Activated gamma-delta T cell treated with anti-CD3 and anti-CD28 coated beads, Interleukin-2, amount 50 U/mL, for 16 hours (primary cell): ENCODE measurements around the gene ZNF181.
A peak's percentile ranks its signal among the peaks of the same experiment; 100 is the strongest.
"Not testable (repeated sequence)": the region's sequence is repeated elsewhere in the genome, so short reads cannot be mapped to it uniquely, and the experiment has no call there.

Experiments
- DNase-seq: peaks from one replicate; pipeline ENCODE4 v3.0.0-alpha.2; 2020; ENCODE audit warnings: low read depth

Gene ZNF181

DNA sequence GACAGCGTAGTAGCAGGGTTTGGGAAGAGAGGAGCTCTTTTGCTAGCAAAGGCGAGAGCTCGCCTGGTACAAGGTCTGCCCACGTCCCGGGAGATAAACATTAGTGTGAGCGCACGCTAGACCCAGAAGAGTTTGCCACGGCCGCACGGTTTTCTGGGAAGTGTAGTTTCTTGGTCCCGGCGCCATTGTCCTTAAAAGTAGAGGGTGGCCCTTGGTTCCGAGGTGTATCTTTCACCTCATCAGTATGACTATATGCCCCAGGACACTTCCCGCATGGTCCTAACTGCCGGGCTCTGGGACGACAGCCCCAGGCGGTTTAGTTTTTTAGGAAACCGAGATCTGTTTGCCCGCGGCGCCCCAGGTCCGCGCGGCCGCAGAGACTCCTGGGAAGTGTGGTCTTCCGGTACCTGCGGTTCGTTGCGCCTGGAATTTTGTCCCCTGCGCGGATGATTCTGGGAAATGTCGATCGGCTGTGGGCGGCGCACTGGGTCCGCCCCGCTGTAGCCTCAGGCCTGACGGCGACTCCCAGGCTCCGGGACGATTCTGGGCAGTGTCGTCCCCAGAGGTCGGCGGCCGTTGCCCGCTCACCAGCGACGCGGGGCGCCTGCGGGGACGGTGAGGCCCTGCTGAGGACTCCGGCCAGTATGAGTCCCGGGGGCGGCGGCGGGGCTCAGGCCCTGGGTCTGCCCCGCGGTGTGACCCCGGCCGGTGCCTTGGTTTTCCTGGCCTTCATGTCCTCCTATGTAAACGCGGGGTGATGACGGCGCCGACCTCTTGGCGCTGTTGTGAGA lies at the start of gene ZNF181:
TSS of gene ZNF181 (plus strand) at position 498 of the 791 bp plus-strand sequence. CDS start 795 bp downstream, outside the sequence.
- peak; percentile 70 for DNase-seq

DNA sequence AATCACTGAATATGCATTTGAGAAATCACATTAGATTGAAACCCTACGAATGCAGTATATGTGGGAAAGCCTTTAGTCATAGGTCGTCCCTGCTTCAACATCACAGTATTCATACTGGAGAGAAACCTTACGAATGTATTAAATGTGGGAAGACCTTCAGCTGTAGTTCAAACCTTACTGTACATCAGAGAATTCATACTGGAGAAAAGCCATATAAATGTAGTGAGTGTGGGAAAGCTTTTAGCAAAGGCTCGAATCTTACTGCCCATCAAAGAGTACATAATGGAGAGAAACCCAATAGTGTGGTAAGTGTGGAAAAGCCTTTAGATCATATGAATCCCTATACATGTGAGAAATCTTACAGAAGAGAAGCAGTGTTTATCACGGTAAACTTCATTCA lies 48.8 kb upstream of the ZNF181 start:
- DNase-seq = not testable (repeated sequence)

DNA sequence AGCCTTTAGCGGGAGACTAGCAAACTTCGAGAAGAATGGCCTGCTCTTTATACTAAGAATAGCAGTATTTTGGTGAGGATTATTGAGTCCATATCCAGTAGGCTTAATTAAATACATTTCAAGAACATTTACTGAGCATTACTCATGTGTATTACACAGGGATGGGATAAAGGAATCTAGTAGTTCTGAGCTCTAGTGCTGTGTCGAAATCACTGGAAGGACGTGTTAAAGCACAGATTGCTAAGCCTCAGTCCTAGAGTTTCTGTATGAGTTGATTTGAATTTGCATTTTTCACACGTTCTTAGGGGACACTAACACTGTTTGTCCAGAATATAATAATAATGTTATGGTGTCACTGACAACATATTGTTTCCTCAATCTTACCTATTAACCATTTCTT lies 47.6 kb upstream of the ZNF181 start:
- DNase-seq = no peak

DNA sequence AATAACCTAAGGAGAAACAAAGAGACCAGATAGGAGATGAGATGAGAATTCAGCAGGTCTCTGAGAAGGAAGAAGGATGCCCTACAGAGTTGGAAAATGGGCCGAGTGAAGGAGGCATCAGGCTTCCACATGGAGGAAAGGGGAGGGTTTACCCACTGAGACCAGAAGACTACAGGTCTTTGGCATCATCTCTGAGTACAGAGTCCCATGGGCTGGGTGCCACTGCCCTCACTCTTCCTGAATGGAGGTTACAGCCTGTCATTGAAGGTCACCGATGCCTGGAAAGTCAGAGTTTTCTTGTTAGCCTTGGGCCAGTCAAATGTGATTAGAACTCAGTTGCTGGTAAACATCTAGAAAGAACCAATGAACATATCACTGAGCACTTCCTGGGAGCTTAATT lies 46.7 kb upstream of the ZNF181 start:
- no peak for DNase-seq

DNA sequence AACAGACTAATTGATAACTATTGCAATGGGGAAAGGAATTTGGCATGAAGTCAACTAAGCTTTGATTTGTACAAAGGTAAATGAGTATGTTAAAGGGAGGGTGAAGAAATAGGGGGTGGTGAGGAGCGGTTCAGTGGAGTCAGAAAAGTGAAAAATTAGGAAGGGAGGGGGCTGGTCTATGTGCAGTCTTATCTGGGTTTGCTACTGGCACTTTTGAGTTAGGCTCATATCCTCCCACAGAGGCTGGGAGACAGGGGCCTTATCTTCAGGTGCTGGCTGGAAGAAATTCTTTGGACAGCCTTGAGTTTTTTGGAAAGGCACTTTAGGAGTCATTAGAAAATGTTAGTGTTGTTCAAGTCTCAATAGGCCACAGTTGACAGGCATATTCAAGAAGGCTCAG lies 45.5 kb upstream of the ZNF181 start:
- DNase-seq = no peak

DNA sequence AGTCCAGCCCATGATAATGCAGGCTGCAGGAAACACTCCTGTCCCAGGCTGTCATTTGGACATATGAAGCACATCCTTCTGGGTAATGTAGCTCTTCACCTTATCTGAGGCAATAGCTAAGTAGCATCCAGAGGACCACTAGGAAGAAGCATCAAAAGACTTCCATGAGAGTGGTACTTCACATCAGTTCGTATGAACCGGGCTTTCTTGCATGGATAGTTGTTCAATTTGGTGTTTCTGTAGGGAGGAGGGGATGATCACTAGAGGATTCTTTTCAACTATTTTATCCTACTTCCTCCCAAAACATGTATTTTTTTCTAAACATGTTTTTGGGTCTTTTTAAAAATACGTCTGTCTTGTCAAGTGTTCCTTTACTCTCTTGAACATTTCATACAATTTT lies 43.7 kb upstream of the ZNF181 start:
- no peak for DNase-seq

DNA sequence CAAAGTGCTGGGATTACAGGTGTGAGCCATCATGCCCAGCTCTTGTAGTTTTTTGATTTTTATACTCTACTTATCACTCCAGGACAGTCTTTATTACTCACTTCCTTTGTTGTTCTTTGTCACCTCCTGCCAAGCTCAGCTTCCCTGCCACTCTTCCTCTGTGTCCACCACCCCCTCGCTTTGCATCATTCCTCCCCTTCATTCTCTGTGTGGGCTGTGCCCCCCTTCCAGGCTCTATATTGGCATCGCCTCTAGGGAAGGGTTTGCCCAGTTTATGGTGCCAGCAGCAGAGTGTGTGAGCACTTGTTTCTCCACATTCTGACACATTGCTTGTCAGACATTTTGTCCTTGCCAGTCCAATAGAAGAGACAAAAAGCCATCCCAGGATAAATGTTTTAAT lies 41.5 kb upstream of the ZNF181 start:
- no peak for DNase-seq

DNA sequence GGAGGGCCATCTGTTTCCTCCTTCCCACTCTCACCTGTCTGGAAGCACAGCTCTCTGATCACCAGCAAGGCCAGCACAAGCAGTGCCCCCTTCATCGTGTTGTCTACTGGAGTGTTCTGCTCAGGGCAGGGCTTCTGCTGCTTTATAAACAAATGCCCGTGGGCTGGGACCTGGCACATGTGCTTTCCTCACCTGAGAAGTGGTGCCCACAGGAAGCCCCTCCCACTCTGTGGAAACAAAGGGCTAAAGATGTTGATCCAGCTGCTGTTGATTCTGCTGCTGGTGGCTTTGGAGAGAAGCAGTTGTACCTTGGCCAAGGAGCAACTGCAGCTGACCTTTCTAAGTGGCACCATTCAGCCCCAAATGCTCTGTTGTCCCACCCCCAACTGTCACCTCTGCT lies 26.4 kb upstream of the ZNF181 start:
- no peak for DNase-seq

DNA sequence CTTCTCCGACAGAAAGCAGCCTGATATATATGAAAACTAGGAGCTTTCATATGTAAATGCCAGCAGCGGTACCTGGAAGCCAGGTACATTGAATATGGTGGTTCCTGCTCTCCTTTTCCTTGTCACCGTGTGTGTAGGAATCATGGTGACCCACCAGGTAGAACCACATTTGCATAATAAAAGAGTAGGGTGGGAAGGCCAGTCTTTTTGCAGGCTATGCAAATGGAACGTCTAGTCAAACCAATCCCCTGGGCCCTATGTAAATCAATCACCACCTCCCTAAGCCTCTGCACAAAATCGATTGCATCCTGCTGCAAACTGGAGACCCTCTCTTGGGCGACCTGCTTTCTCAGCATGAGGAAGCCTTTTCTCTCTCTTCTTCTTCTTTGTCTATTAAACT lies 22.2 kb upstream of the ZNF181 start:
- DNase-seq = no peak

DNA sequence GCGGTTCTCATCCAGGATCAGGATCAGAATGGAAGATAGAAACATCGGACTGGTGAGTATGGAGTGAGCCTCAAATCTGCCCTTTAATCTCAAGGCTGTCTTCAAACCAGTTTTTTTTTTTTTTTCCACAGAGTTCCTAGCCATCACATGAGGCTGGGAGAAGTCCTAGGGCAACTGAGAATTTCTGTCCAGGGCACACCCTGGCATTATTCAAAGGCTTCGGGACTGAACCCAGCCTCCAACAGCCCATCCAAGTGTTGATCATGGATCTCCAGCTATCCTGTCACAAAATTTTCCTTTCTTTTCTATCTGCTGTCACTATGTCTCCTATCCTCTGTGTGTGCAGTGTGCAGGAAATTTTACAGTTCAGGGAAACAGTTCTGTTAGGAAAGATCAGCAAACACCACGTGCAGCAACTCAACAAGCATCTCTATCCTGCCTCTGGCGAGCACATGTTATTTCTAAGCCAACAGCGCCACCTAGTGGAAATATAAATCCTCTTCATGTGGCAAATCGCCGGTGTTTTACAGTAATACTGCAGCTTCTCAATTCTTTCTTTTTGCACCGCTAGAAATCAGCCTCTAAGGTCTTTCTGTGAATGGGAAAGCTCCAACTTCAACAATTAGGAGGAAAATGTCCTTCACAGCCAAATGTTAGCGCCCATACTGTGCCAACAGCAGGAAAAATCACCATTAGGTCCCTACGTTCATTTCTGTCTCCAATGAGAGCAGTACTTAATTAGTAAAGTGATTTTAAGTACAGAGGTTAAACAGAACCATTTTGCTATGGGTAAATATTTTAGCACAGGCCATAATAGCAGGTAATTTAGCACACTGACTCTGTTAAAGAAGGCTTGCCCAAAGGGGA lies 21.4 kb upstream of the ZNF181 start:
- DNase-seq = peak; percentile 41

DNA sequence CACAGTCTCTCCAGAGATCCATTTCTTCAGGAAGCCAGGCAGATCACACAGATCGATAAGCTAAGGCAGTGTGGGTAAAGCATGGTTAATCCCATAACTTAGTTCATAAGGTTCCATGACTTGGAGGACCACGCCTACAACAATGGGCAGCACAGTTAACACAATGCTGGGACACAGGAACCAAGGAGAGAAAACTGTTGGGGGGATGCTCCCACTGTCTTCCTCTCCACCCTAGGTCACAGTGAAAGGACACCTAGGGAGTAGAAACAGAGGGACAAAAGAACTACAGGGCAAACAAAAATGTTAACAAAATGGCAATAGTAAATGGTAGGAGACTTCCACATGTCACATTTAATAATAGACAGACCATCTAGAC lies 20.8 kb upstream of the ZNF181 start:
- no peak for DNase-seq

DNA sequence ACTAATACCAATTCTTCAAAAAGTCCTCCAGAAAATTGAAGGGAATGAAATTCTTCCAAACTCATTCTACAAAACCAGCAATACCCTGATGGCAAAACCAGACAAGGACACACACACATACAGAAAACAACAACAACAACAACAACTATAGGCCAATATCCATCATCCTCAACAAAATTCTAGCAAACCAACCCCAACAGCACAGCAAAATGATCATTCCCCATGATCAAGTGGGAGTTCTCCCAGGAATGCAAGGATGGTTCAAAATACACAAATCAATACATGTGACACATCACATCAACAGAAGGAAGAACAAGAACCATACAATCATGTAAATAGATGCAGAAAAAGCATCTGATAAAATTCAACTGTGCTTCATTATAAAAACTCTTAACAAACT lies 18.7 kb upstream of the ZNF181 start:
- DNase-seq = no peak

DNA sequence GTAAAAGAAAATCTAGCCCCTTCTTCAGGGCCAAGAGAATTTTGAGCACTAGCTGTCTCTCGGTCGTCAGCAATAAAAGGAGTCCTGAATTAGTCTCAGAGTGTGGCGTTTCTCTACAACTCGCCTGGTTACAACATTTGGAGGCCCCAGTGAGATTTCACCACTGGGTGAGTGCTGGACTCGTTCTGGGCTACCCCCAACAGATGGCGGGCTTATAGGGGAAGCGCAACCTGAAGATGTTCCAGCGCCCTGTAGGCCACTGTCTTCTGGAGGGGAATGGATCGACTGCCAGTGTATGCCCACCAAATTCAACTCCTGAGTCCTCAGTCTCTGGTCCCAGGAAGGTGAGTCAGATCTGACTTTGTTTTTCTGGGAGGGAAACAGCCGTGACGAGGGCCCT lies 11.7 kb upstream of the ZNF181 start:
- no peak for DNase-seq

DNA sequence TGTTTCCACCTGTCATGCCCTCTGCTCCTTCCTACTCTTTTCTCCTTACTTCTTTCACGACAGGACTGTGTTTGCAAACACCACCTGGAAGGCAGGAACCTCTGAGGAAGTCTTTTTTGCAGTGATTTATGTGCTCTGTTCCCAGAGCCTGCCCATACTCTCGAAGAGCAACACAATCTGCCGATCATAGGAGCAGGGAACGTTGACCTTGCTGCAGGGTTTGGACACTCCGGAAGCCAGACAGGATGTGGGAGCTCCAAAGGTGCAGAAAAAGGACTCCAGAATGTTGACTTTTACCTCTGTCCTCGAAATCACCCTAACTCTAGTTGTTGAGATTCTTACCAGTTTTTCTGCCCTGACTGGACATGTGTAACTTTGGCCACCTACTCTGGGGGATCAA lies 8.6 kb upstream of the ZNF181 start:
- no peak for DNase-seq

DNA sequence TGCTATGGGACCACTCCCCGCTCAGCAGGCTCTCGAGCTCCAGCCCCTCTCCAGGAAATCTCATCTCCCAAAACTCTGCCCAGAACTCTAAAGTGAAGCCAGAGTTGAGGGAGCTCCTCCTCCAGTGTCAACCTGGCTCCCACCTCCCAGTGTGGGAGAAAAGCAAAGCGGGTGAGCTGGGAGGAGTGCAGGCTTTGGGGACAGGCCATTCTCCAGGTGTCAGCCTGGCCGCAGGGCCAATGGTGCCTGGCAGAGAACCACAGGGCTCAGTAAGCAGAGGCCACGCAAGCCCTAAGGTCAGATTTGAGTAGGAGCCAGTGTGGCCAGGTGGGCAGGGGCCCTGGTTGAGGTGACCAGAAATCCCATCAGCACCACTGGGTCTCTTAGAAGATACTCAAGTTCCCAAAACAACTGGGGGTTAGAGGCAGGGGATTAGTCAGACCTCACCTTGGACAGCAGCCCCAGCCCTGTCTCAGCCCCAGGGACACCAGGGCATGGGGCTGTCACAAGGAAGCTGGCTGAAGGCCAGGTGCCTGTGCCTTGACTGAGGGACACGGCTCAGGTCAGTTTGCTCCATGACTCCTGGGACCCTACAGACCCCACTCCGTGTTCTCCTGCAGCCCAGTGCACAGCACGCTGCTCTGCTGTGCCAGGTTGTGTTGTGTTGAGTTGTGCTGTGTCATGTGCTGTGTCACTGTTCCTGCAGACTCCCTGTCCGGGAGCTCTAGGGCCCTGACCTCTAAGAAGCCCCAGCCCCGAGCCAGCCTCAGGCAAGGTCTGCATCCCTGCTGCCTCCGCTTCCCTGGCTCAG lies 2.8 kb upstream of the ZNF181 start:
- DNase-seq = no peak

DNA sequence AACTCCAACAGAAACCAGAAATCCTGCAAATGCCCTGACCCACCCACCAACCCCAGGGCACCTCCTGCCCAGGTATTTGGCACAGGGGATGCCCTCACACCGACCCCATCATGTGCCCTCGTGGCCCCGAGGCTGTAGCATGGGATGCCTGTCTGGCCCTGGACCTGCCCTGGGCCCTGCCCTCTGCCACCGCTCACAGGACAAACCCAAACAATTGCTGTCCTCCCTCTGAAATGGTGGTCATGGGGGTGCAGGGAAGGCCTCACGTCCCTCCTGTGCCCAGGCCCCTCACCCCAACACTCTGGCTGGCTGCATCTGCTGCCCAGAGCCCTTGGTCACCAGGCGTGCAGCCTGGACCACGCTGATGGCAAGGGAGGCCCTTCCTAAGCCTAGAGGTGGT lies 2.1 kb upstream of the ZNF181 start:
- no peak for DNase-seq

DNA sequence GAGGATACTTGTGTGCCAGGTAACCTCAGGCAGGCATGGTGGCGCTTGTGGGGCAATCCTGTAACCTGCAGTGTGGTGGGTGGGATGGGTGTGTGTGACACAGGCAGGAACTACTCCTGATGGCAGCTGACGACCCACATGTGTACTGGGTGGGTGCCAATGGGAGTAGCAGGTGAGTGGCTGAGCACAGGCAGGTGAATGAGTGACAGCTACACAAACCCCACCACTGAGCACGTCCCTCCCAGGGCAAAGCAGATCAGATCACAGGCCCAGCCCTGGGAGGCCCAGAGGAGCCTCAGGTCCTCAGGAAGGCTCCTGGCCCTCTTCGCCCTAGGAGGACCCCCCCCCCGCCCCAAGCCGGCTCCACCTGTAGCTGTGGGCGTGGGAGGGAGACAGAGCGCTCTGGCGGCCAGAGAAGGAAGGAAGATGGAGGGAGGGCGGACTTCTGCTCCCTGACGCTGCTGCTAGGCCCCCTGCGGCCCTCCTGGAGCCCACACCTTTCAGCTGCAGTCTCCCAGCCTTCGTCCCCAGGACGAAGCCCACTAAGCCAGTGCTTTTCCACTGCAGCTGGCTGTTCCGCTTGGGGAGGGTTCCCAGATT lies 1.3 kb upstream of the ZNF181 start:
- no peak for DNase-seq

DNA sequence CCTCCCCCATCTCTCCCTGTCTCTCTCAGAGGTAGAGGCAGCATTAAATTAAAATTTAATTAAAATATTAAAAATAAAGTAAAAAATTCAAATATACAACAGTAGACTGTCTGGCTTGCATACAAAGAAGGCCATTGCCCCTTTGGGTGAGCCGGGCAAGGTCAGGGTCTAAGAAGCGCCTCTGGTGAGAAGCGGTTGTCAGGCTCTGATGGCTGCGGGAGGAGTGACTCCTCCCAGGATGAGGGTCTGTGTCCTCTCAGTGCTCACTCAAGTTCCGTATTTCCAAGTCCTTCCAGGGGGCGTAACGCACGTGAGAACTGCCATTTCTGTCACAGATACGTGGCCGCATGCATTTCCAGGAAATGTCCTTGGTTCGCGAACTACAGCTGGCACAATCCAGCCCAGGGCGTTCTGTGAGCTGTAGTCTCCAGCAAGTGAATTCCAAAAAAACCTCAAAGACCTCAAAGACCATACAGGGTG lies 737 bp upstream of the ZNF181 start:
- DNase-seq = no peak

DNA sequence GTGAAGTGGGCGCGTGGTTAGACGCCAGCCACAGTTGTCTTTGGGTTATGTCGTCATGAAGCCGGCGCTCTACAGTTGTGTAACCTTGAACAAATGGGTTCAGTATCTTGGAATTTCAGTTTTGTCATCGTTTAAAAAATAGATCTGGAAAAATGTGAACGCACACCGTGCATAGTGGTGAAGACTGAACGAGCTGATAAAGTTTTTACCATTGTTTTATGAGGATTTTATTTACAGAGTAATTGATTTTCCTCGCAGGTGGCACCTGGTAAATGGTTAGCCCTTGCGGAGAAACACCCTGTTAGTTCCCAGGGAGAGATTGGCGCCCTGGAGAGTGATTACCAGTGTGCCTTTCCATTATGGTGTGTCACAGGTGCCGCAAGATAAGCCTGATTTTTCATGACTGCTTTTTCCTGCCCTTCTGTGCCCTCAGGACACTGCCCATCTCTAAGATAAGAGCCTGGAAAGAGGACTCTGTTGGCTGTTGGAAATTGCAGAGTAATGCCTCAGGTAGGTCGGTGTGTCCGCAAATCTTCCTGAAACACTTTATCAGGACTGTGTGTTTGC lies 577 bp downstream of the ZNF181 start:
- DNase-seq = no peak

DNA sequence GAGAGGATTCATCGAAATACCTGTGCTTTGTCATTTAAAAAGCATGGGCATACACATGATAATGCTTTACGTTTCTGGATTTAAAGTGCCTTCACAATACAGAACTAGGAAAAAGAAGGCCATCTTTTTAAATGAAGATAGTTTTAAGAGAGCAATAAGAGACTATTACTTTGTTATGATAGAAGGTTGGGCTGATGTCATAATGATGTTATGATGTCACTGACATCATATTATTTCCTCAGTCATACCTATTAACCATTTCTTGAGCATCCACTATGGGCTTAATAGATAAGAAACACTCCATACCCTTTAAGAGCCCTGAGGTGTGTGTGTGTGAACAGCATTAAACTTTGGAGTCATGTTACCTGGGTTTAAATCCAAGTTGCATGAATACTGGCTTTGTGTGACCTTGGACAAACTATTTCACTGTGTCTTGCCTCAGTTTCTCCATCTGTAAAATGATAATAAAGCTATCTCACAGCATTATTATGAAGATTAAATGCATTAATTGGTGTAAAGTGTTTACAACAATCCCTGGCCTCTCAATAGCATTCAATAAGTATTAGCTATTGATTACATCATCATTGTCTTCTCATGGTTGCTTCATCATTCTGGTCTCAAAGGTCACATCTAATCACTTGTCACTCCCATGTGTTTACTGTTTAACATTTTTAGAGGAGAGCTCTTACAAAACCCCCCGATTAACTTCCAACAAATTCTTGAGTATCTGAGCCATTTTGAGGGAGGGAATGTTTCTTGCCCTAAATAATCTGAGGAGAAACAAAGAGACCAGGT lies 11.1 kb downstream of the ZNF181 start:
- DNase-seq = no peak

DNA sequence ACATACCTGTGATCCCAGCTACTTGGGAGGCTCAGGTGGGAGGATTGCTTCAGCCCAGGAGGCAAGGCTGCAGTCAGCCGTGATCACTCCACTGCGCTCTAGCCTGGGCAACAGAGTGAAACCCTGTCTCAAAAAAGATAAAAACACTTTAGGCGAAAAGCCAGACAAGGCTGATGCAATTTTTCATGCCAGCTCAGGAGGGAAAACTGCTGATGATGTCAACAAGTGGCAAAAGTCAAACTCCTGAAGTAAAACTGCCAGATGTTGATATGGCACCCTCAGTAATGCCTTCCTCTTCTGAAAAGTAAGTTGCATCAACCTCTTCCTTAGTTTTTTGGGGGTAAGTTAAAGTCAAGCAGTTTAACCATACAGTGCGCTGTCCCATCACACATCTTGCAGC lies 23.4 kb downstream of the ZNF181 start:
- DNase-seq = no peak
